ENCODE results near the gene CDSN.

The CDSN gene

GRCh38 chr6:31145386-31145785 is 25.1 kb upstream of the CDSN start:
- DNase-seq (ENCODE audit: low read depth in 2 of 2), result no peak

GRCh38 chr6:31144970-31145340 is 24.7 kb upstream of the CDSN start:
- DNase-seq (ENCODE audit: low read depth in 2 of 2), result no peak

GRCh38 chr6:31144296-31144969 is 24.2 kb upstream of the CDSN start:
- no peak for DNase-seq (ENCODE audit: low read depth in 2 of 2)

DNA sequence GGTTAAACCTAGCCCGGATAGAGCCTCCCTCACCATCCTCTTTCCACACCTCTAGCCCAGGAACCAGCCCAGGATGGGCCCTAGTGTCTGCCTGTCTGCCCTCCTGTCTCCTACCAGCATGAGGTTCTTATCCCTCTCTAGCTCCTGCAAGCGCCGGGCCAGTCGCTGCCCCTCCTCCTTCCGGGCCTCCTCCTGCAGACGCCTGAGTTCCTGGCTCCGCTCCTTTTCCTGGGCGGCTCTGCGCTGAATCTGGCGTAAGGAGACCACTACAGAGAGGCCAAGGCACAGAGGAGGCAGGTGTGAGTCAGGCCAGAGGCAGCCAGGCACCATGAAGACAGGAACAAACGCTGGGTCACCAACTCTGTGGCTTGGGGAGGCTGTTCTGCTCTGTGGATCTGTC is 22.9 kb upstream of the CDSN start:
- DNase-seq (ENCODE audit: low read depth in 2 of 2), result no peak

- DNase-seq (ENCODE audit: low read depth in 2 of 2), result no peak
Observed at GRCh38 chr6:31142361-31142761, 22.1 kb upstream of the CDSN start.

DNA sequence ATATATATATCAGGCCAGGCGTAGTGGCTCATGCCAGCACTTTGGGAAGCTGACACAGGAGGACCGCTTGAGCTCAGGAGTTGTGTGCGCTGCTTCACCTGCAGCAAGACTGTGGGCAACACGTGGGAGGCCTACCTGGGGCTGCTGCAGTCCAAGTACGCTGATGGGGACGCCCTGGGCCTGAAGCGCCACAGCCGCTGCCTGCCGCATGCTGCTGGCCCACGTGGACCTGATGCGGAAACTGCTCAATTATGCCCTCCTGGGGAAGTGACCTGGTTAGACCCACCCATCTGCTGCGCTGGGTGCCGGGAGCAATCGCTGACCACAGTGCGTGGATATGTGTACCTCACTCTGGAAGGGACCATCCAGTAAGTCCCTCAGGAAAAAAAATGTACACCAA is 20.4 kb upstream of the CDSN start:
- DNase-seq (ENCODE audit: low read depth in 2 of 2), result no peak

GRCh38 chr6:31139599-31139998 is 19.4 kb upstream of the CDSN start:
- no peak for DNase-seq (ENCODE audit: low read depth in 2 of 2)

GRCh38 chr6:31138982-31139381 is 18.7 kb upstream of the CDSN start, which contains the start of gene PSORS1C2:
TSS of gene PSORS1C2 (minus strand) at chr6:31139066. CDS start at chr6:31139026, 40 bp downstream.
- no peak for DNase-seq (ENCODE audit: low read depth in 2 of 2)

- no peak for DNase-seq (ENCODE audit: low read depth in 2 of 2)
Observed at GRCh38 chr6:31135710-31136109, 15.5 kb upstream of the CDSN start.

- DNase-seq (ENCODE audit: low read depth in 2 of 2), result no peak
Observed at GRCh38 chr6:31132806-31133205, 12.6 kb upstream of the CDSN start.

- DNase-seq (ENCODE audit: low read depth in 2 of 2), result no peak
Observed at GRCh38 chr6:31131595-31131994, 11.3 kb upstream of the CDSN start.

DNA sequence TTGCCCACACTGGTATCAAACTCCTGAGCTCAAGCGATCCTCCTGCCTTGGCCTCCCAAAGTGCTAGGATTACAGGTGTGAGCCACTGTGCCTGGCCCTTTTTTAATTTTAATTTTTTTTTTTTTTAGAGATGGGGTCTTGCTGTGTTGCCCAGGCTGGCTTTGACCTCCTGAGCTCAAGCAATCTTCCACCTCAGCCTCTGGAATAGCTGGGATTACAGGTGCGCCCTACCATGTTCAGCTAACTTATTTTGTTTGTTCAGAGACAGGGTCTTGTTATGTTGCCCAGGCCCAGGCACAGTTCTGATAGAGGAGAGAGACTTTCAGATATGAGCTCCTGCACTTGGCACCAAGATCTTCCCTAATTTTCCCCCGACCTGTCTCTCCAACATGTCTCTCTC is 10.5 kb upstream of the CDSN start:
- no peak for DNase-seq (ENCODE audit: low read depth in 2 of 2)

DNA sequence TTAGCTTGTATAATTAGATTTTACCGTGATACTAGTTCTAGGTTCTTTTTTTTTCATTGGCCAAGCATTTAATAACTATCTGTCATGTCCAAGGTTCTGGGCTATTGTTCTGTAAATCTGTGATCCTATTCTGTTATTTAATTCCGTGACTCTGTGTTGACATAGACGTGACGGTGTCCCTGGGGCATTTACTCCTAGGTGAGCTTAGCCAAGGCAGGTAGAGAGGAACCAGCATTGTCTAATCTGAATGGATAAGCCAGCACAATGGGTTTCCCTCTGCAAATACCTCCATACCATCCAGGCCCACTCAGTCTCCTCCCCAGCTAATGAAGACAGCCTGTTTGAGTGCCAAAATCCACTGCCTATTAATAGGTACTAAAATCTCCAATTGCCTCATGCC is 8.9 kb upstream of the CDSN start:
- no peak for DNase-seq (ENCODE audit: low read depth in 2 of 2)

- peak; percentile 26 to 50 for DNase-seq (ENCODE audit: low read depth in 2 of 2)
Observed at GRCh38 chr6:31128093-31128676, 7.9 kb upstream of the CDSN start.

DNA sequence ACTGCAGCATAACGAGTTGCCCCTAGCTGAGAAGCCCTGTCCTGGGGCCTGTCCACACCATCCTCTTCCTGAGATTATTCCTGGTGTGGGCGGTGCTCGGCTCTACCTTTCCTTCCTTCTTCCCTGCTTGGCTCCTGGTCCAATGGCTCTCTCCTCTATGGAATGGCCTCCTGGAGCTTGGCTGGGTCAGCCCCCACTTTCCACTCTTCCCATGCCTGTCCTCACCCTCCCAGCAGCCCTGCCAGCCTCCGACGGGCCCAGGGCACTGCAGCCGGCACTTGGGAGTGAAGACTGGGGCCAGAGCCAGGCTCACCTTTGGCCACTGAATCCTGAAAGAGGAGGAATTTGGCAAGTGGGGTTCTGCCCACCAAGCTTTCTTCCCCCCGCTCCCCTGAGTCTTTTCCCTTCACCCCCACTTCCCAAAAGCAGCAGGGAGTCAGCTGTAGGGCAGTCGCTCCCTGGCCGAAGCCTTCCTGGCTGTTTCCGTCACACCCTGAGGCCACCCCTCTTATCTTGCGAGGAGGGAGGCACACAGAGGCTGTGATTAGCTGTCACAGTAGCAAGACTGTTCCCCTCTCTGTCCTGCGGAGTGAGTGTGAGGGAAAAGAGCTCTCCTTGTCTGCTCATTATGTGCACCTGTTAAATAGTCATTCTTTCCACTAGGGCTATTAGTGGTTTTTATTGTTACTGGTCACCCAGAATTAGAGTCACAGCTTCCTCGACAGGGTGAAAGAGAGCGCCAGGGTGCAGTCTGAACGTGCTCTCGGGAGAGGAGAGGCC is 6.3 kb upstream of the CDSN start:
- no peak for DNase-seq (ENCODE audit: low read depth in 2 of 2)

GRCh38 chr6:31125586-31126363 is 5.5 kb upstream of the CDSN start:
- no peak for DNase-seq (ENCODE audit: low read depth in 2 of 2)

DNA sequence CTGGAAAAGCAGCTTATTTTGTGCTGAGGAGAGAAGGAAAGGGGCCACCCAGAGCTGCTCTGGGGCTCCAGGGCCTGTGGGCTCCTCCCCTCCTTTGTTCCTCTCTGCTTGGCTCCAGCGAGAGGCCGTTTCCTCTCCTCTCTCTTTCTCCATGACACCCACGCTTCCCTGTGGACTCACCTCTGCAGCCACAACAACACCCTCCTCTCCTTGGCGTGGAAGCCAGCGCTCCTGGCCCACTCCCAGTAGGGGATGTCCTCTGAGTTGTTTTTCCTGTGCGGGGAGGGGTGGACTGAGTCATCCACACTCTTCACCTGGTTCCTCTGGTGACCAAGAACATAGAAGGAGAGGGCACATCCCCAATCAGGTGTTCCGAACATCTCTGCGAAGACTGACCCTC is 4.9 kb upstream of the CDSN start:
- no peak for DNase-seq (ENCODE audit: low read depth in 2 of 2)

DNA sequence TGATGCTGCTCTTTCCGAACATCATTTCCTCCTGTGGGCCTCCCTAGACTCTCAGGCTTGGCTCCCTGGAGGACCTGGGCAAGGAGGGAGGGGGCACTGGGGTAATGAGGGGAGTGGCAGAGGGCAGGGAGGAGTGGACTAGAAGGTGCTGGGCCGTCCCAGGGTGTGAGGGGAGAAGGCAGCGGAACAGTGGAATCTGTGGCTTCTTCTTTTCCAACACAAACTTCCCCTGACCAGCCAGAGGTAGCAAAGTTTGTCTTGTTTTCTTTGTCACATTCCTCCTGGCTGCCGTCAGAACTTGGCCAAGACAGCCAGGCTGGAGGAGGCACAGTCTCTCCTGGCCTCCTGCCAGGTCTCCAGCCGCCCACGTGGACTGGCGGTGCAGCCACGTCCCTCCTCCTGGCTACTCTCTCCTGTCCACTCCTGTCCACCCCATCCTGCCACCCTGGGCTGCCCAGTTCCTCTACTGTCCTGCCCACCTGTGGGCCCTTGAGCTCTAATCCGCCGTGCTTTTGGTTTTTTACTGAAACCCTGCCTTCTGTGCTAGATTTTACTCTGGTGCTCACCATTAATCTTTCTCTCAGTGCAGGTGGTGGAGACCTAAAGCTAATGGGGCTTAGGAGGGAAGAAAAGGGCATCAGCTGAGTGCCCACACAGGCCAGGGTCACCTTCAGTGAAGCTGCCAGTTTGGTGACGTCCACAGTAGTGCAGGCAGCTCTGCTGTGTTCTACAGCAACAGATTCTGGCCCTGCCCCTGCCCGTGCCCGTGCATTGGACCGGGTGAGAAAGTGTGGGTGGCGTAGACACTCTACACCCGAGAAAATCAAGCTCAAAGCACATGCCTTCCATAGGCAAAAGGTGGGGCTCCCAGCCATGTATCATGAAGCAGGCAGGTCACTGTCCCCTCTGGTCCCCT is 2.8 kb upstream of the CDSN start:
- no peak for DNase-seq (ENCODE audit: low read depth in 2 of 2)

GRCh38 chr6:31121131-31121790 is 1.0 kb upstream of the CDSN start:
- DNase-seq (ENCODE audit: low read depth in 2 of 2), result no peak

DNA sequence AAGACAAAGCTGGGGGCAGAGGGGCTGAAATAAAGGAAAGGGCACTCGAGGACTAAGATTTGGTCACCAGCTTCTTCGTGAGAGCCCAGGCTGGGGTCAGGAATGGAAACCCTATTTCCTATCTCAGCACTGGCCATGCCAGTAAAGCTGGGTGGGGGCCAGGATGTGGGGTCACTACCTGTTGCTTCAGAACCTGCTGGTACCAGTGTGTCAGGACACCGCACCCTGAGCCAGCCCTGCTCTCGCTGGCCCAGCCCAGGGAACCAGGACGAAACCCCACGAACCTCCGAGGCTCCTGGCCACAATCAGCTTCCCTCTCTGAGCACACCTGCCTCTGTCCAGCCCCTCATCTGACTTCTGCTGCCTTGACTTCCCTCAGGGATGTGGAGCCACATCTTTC is 2.1 kb downstream of the CDSN start:
- DNase-seq (ENCODE audit: low read depth in 2 of 2), result no peak
